Tongue (tissue), 2 donors: ENCODE measurements around the gene GANC. TPM values are rescaled to one million over a fixed set of nuclear protein-coding genes. Genes with fewer than 3 reads are reported as not detected.

Experiments used
- DNase-seq: peaks from one replicate; pipeline ENCODE4 v3.0.0-alpha.2; 2015
- total RNA-seq: library from RNA; depleted of rRNA; stranded (reverse); fragments of >200 nt; gene quantifications from one replicate; pipeline ENCODE4 v1.2.3, GENCODE V29; 2014

Gene GANC
- total RNA-seq, 1 donor from 2014 or later, result 23.8 TPM

- DNase-seq, result no peak
Measured at GRCh38 chr15:42384597-42384996, 111.6 kb downstream of the GANC start.

GRCh38 chr15:42385206-42385979 is 112.4 kb downstream of the GANC start:
- DNase-seq, result peak; percentile 49

- peak; percentile 53 for DNase-seq
Measured at GRCh38 chr15:42385980-42386700, 113.1 kb downstream of the GANC start.

GRCh38 chr15:42387603-42388002 is 114.6 kb downstream of the GANC start:
- no peak for DNase-seq

- DNase-seq, result no peak
Measured at GRCh38 chr15:42392309-42393024, 119.5 kb downstream of the GANC start.

GRCh38 chr15:42394106-42394505 is 121.1 kb downstream of the GANC start:
- DNase-seq, result no peak

GRCh38 chr15:42395838-42396237 is 122.8 kb downstream of the GANC start:
- no peak for DNase-seq

- DNase-seq, result no peak
Measured at GRCh38 chr15:42401544-42402454, 128.8 kb downstream of the GANC start.

GRCh38 chr15:42402455-42403205 is 129.6 kb downstream of the GANC start:
- DNase-seq, result no peak

- DNase-seq, result no peak
Measured at GRCh38 chr15:42403389-42403788, 130.4 kb downstream of the GANC start.

GRCh38 chr15:42404461-42405235 is 131.6 kb downstream of the GANC start:
- DNase-seq, result no peak

- DNase-seq, result no peak
Measured at GRCh38 chr15:42405863-42406482, 133.0 kb downstream of the GANC start.

Other genes with a start within 250 kb of the GANC start
- not detected for gene PLA2G4D, start 178.6 kb upstream of the GANC start, total RNA-seq
- gene PLA2G4F, start 116.6 kb upstream of the GANC start, total RNA-seq, result 1.5 TPM
- 36.1 TPM for gene VPS39, start 64.9 kb upstream of the GANC start, total RNA-seq
- 79.1 TPM for gene TMEM87A, start 232 bp downstream of the GANC start, total RNA-seq
- 336 TPM for gene CAPN3, start 86.3 kb downstream of the GANC start, total RNA-seq
- 328 TPM for gene ZNF106, start 217.9 kb downstream of the GANC start, total RNA-seq
- 69.4 TPM for gene SNAP23, start 222.4 kb downstream of the GANC start, total RNA-seq